Esophagus muscularis mucosa (tissue), 4 donors: ENCODE data around the gene STPG2. TPM values are rescaled to one million over a fixed set of nuclear protein-coding genes. Genes with fewer than 3 reads are reported as not detected.
"Not testable (repeated sequence)": the region's sequence is repeated elsewhere in the genome, so short reads cannot be mapped to it uniquely, and the experiment has no call there.

Source experiments
- DNase-seq: peaks from one replicate; pipeline ENCODE4 v3.0.0-alpha.2; 2017; ENCODE audit errors: extremely low spot score
- H3K27ac ChIP-seq, 4 donors: fragments of 200-600 bp; sonication (generic); replicated peaks in 1 of 4; 1 replicate in 3 of 4; 2 replicates in 1 of 4; pipeline ENCODE4 v1.5.1; 2016 to 2019; ENCODE audit warnings: mild to moderate bottlenecking in 1 of 4
- H3K27me3 ChIP-seq, 4 donors: fragments of 200-600 bp; sonication (generic); one replicate each; pipeline versions ENCODE4 v1.5.1 to v1.6.0; 2016 to 2019
- H3K36me3 ChIP-seq, 4 donors: fragments of 200-600 bp; sonication (generic); one replicate each; pipeline ENCODE4 v1.5.1; 2016 to 2019
- H3K4me1 ChIP-seq, 4 donors: fragments of 200-600 bp; sonication (generic); one replicate each; pipeline ENCODE4 v1.5.1; 2016 to 2019
- H3K4me3 ChIP-seq, 4 donors: fragments of 200-600 bp; sonication (generic); 1 replicate in 2 of 4; 2 replicates in 2 of 4; pipeline ENCODE4 v1.5.1; 2016 to 2019; ENCODE audit warnings: mild to moderate bottlenecking in 4 of 4, moderate library complexity in 1 of 4
- H3K9me3 ChIP-seq, 4 donors: fragments of 200-600 bp; sonication (generic); 1 replicate in 3 of 4; 2 replicates in 1 of 4; pipeline ENCODE4 v1.5.1; 2016 to 2019
- EP300 ChIP-seq: sonication (generic); formaldehyde crosslinking; IDR thresholded peaks from one replicate; pipeline ENCODE4 v1.6.1; 2017; ENCODE audit warnings: antibody characterized with exemption
- POLR2A ChIP-seq: fragments of 450-650 bp; IDR thresholded peaks from one replicate; pipeline ENCODE4 v1.6.1; 2017; ENCODE audit warnings: antibody characterized with exemption, moderate library complexity, mild to moderate bottlenecking, low read depth
- POLR2AphosphoS5 ChIP-seq, 2 donors: sonication (generic); formaldehyde crosslinking; IDR thresholded peaks; one replicate each; pipeline ENCODE4 v1.6.1; 2017; ENCODE audit warnings: antibody characterized with exemption in 2 of 2
- WGBS: methylation state at CpG from one replicate; pipeline ENCODE4 v1.1.5; 2018; 5-methylcytosine and 5-hydroxymethylcytosine counted together
- intact Hi-C: fragments of 100-400 bp; cut with DNase I; formaldehyde crosslinking; loops from one replicate; pipeline ENCODE4 v1.15.1; 2023
- total RNA-seq, 4 donors: library from RNA; depleted of rRNA; stranded (reverse); fragments of >200 nt; gene quantifications; one replicate each; pipeline versions ENCODE4 v1.1.0 to v1.2.1, GENCODE V29; 2016
- TF ChIP-seq, protein P1 (sequence below), 3 experiments: fragments of 200-600 bp in 2 of 3; fragments of 450-650 bp in 1 of 3; sonication (generic) in 2 of 3; IDR thresholded peaks; one replicate each; pipeline ENCODE4 v1.5.1; 2017 to 2019; ENCODE audit warnings: antibody characterized with exemption in 3 of 3, mild to moderate bottlenecking in 2 of 3, moderate library complexity in 1 of 3

The STPG2 gene
- total RNA-seq, 4 donors from 2014 or later: 0.17 to 0.26 TPM; not detected in 2

DNA sequence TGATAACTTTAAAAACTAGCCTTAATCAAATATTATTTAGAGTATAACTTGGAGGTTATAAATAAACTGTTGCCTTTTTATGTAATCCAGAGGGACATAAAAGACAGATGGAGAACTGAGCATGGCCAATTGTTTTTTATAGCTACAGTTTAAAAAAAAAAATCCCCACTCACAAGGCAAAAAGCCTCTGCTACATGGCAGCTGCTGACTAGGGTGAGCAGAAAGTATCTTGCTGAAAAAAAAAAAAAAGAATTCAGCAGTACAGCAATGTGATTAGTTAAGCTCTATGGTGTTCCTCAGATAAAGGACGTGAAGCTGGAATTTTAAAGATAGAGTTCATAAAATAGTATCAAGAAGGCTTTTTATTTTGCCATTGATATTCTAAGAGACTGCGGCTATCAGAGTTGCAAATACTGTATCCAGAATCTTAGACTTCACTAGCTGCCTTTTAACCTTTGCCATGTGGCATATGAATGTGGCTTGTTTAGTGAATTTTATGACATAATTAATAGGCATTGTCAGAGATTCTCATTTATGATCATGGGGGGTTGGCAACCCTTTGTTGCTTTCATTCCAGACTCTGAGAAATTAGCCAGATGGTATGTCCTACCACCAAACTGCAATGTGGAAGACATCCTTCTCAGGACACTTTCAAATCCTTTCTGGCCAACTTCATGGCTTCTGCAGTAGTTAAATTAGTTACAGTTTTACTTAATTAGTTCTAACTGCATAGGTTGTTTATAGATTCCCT lies 498.0 kb downstream of the STPG2 start:
- DNase-seq: no peak
- 57% methylated on average over 2 of the region's 2 CpGs for WGBS
- Histone ChIP-seq H3K27me3 (no peaks in the 10 kb centered on the region), H3K36me3 (no peaks in the 10 kb centered on the region), H3K4me3 (no peak overlapping the region), H3K27ac (no peak overlapping the region), H3K4me1 (peaks cover 0 to 7% (median 3%) of the 10 kb centered on the region in 4 donors), H3K9me3 (no peaks in the 10 kb centered on the region)
- TF ChIP-seq EP300: no peak
- no peak for TF ChIP-seq POLR2AphosphoS5 (IDR thresholded peaks at IDR 0.05)
- intact Hi-C loops: no loop called here

DNA sequence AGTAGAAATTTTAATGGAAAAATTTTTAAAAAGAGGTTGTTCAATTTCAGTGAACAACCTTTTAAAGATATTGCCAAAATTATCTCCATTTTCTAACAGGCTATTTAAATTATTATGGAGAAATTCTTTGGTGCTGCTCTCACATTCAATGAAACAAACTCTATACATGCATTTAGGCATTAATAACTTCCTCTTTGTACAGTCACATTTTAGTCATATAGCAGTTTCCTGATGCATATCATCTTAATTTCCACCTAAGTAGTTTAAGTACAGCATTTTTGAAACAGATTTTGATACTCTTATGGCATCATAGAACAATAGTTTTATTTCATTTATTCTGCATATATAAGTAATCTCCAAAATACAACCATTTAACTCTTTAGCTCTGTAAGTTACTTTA lies 500.1 kb downstream of the STPG2 start:
- H3K27ac ChIP-seq: no peak overlapping the region
- TF ChIP-seq EP300: no peak
- no peak for TF ChIP-seq POLR2AphosphoS5 (IDR thresholded peaks at IDR 0.05)
- TF ChIP-seq, protein P1, sequence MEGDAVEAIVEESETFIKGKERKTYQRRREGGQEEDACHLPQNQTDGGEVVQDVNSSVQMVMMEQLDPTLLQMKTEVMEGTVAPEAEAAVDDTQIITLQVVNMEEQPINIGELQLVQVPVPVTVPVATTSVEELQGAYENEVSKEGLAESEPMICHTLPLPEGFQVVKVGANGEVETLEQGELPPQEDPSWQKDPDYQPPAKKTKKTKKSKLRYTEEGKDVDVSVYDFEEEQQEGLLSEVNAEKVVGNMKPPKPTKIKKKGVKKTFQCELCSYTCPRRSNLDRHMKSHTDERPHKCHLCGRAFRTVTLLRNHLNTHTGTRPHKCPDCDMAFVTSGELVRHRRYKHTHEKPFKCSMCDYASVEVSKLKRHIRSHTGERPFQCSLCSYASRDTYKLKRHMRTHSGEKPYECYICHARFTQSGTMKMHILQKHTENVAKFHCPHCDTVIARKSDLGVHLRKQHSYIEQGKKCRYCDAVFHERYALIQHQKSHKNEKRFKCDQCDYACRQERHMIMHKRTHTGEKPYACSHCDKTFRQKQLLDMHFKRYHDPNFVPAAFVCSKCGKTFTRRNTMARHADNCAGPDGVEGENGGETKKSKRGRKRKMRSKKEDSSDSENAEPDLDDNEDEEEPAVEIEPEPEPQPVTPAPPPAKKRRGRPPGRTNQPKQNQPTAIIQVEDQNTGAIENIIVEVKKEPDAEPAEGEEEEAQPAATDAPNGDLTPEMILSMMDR (IDR thresholded peaks at IDR 0.05): no peak
- TF ChIP-seq POLR2A: no peak
- H3K27me3 ChIP-seq: no peaks in the 10 kb centered on the region
- H3K4me1 ChIP-seq: peaks cover 0 to 7% (median 3%) of the 10 kb centered on the region in 4 donors
- intact Hi-C loops: no loop called here
- no peak for DNase-seq
- H3K9me3 ChIP-seq: no peaks in the 10 kb centered on the region
- no peak overlapping the region for H3K4me3 ChIP-seq
- H3K36me3 ChIP-seq: no peaks in the 10 kb centered on the region

DNA sequence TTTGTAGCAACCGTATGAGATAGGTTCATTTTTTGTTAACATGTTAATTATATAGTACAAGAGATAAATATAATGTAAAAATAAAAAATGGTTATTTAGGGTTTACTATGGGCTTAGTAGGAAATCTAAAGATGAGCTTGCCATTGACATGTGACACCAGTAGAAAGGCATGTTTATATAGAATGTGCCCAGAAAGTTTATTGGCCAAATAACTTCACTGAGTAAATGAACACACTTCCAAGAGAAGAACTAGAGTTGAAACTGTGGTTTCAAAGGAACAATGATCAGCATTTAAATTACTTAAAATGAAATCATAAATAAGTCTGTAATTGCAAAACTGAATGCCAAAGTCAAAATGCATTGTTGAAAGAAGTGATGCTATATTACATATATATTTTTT lies 503.3 kb downstream of the STPG2 start:
- Histone ChIP-seq H3K4me1 (no peaks in the 10 kb centered on the region), H3K9me3 (no peaks in the 10 kb centered on the region), H3K4me3 (no peak overlapping the region), H3K36me3 (no peaks in the 10 kb centered on the region), H3K27ac (no peak overlapping the region), H3K27me3 (no peaks in the 10 kb centered on the region)
- WGBS: 93% methylated on average over 1 of the region's 1 CpG
- TF ChIP-seq POLR2AphosphoS5 (IDR thresholded peaks at IDR 0.05) (no peak), POLR2A (no peak), EP300 (no peak)
- TF ChIP-seq, protein P1 (IDR thresholded peaks at IDR 0.05): no peak
- DNase-seq: no peak
- intact Hi-C loops: no loop called here

DNA sequence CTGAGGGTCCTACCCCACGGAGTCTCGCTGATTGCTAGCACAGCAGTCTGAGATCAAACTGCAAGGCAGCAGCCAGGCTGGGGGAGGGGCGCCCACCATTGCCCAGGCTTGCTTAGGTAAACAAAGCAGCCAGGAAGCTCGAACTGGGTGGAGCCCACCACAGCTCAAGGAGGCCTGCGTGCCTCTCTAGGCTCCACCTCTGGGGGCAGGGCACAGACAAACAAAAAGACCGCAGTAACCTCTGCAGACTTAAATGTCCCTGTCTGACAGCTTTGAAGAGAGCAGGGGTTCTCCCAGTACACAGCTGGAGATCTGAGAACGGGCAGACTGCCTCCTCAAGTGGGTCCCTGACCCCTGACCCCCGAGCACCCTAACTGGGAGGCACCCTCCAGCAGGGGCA lies 509.4 kb downstream of the STPG2 start:
- H3K27me3 ChIP-seq, H3K9me3 ChIP-seq, DNase-seq, intact Hi-C loops, H3K4me3 ChIP-seq, H3K36me3 ChIP-seq, H3K27ac ChIP-seq, H3K4me1 ChIP-seq: not testable (repeated sequence)
- 62% methylated on average over 8 of the region's 8 CpGs for WGBS

DNA sequence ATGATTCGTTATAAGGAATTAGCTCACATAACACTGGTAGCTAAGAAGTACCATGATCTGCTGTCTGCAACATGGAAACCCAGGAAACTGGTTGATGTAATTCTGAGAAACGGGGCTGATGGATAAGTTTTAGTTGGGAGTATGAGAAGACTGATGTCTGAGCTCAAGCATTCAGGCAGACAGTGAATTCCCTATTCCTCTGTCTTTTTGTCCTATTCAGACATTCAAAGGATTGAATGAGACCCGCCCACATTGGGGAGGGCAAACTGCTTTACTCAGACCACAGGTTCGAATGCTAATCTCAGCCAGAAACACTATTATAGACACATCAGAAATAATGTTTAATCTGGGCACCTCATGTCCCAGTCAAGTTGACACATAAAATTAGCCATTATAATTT lies 515.5 kb downstream of the STPG2 start:
- H3K36me3 ChIP-seq: no peaks in the 10 kb centered on the region
- WGBS: 67% methylated on average over 4 of the region's 4 CpGs
- H3K4me1 ChIP-seq: no peaks in the 10 kb centered on the region
- DNase-seq: no peak
- intact Hi-C loops: no loop called here
- peaks cover 0 to 3% (median 0%) of the 10 kb centered on the region in 4 donors for H3K9me3 ChIP-seq
- TF ChIP-seq EP300 (no peak), POLR2AphosphoS5 (IDR thresholded peaks at IDR 0.05) (no peak), POLR2A (no peak)
- TF ChIP-seq, protein P1 (IDR thresholded peaks at IDR 0.05): no peak
- H3K27ac ChIP-seq: no peak overlapping the region
- no peak overlapping the region for H3K4me3 ChIP-seq
- no peaks in the 10 kb centered on the region for H3K27me3 ChIP-seq

DNA sequence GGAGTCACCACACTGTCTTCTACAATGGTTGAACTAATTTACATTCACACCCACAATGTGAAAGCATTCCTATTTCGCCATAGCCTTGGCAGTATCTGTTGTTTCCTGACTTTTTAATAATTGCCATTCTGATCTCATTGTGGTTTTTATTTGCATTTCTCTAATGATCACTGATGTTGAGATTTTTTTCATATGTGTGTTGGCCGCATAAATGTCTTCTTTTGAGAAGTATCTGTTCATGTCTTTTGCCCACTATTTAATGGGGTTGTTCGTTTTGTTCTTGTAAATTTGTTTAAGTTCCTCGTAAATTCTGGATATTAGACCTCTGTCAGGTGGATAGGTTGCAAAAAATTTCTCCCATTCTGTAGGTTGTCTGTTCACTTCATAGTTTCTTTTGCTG lies 519.1 kb downstream of the STPG2 start:
- H3K27ac ChIP-seq: no peak overlapping the region
- no peak for DNase-seq
- no peaks in the 10 kb centered on the region for H3K36me3 ChIP-seq
- no peaks in the 10 kb centered on the region for H3K27me3 ChIP-seq
- no peaks in the 10 kb centered on the region for H3K4me1 ChIP-seq
- intact Hi-C loops: no loop called here
- H3K4me3 ChIP-seq: no peak overlapping the region
- peaks cover 0 to 3% (median 0%) of the 10 kb centered on the region in 4 donors for H3K9me3 ChIP-seq
- TF ChIP-seq POLR2AphosphoS5 (IDR thresholded peaks at IDR 0.05): no peak
- TF ChIP-seq EP300: no peak
- TF ChIP-seq, protein P1 (IDR thresholded peaks at IDR 0.05): no peak
- no peak for TF ChIP-seq POLR2A
- 75% methylated on average over 4 of the region's 4 CpGs for WGBS
